Body of pancreas (tissue), 4 donors: ENCODE data around the gene CBX7. TPM values are rescaled to one million over a fixed set of nuclear protein-coding genes. Genes with fewer than 3 reads are reported as not detected.

ENCODE experiments used
- ATAC-seq: fragments of 150-250 bp; one replicate; pipeline ENCODE4 v1.9.1; 2016
- DNase-seq, 4 donors: peaks; one replicate each; pipeline ENCODE4 v3.0.0-alpha.2; 2019
- H3K27ac ChIP-seq, 4 donors: fragments of 200-600 bp; sonication (generic); 1 replicate in 3 of 4; 2 replicates in 1 of 4; pipeline versions ENCODE4 v1.5.1 to v1.6.1; 2016 to 2019; ENCODE audit warnings: mild to moderate bottlenecking in 1 of 4, mixed read lengths in 1 of 4, moderate library complexity in 1 of 4
- H3K27me3 ChIP-seq, 2 donors: fragments of 200-600 bp; sonication (generic); one replicate each; pipeline ENCODE4 v1.6.0; 2016; ENCODE audit warnings: mild to moderate bottlenecking in 1 of 2
- H3K36me3 ChIP-seq, 2 donors: fragments of 200-600 bp; sonication (generic); replicated peaks in 1 of 2; 2 replicates each; pipeline ENCODE4 v1.5.1; 2016; ENCODE audit warnings: low read depth in 2 of 2; ENCODE audit not compliant: insufficient read depth in 1 of 2
- H3K4me1 ChIP-seq: fragments of 200-600 bp; sonication (generic); one replicate; pipeline ENCODE4 v1.6.0; 2016
- H3K4me3 ChIP-seq, 2 donors: fragments of 200-600 bp; sonication (generic); 1 replicate in 1 of 2; 2 replicates in 1 of 2; pipeline ENCODE4 v1.5.1; 2016 to 2019
- H3K9me3 ChIP-seq, 3 donors: fragments of 200-600 bp; sonication (generic); 1 replicate in 2 of 3; 2 replicates in 1 of 3; pipeline ENCODE4 v1.5.1; 2016
- CTCF ChIP-seq, 7 experiments: fragments of 450-650 bp in 4 of 7; fragments of 200-600 bp in 3 of 7; sonication (generic) in 3 of 7; IDR thresholded peaks; one replicate each; pipeline ENCODE4 v1.5.1; 2016 to 2019; ENCODE audit warnings: antibody characterized with exemption in 7 of 7
- POLR2A ChIP-seq, 3 donors: fragments of 450-650 bp; IDR thresholded peaks; one replicate each; pipeline ENCODE4 v1.6.1; 2016; ENCODE audit warnings: antibody characterized with exemption in 3 of 3, mild to moderate bottlenecking in 2 of 3
- WGBS, 2 donors: methylation state at CpG; one replicate each; pipeline ENCODE4 v1.1.5; 2017; 5-methylcytosine and 5-hydroxymethylcytosine counted together
- intact Hi-C: fragments of 100-400 bp; cut with DNase I; formaldehyde crosslinking; loops from one replicate; pipeline ENCODE4 v1.15.1; 2023
- total RNA-seq, 2 donors: library from RNA; depleted of rRNA; stranded (reverse); fragments of >200 nt; gene quantifications; one replicate each; pipeline ENCODE4 v1.1.0, GENCODE V29; 2016

CBX7 gene
- total RNA-seq, 2 donors from 2014 or later: 38.1 to 41.2 TPM

GRCh38 chr22:39181356-39181755 lies 28.9 kb upstream of the CBX7 start:
- no peak for DNase-seq
- no peak overlapping the region for H3K27ac ChIP-seq
- no peaks in the 10 kb centered on the region for H3K27me3 ChIP-seq

GRCh38 chr22:39179841-39180335 lies 27.4 kb upstream of the CBX7 start:
- H3K27ac ChIP-seq: no peak overlapping the region
- no peaks in the 10 kb centered on the region for H3K36me3 ChIP-seq
- no peak overlapping the region for H3K4me3 ChIP-seq
- TF ChIP-seq CTCF (IDR thresholded peaks at IDR 0.05) (no peak), POLR2A (IDR thresholded peaks at IDR 0.05) (no peak)
- ATAC-seq (no peak), DNase-seq (no peak)
- WGBS, 2 donors: 76 to 84% methylated on average over 21 of the region's 21 CpGs
- H3K27me3 ChIP-seq: no peaks in the 10 kb centered on the region
- intact Hi-C loops: no loop called here
- no peaks in the 10 kb centered on the region for H3K9me3 ChIP-seq
- H3K4me1 ChIP-seq: peaks cover 36% of the 10 kb centered on the region

More at GRCh38 chr22:39181356-39181755, 28.9 kb upstream of the CBX7 start:
- H3K4me3 ChIP-seq: no peak overlapping the region
- H3K4me1 ChIP-seq: peaks cover 23% of the 10 kb centered on the region
- H3K36me3 ChIP-seq: no peaks in the 10 kb centered on the region
- no peak for TF ChIP-seq CTCF (IDR thresholded peaks at IDR 0.05)
- no peak for TF ChIP-seq POLR2A (IDR thresholded peaks at IDR 0.05)
- intact Hi-C loops: no loop called here
- no peaks in the 10 kb centered on the region for H3K9me3 ChIP-seq
- 87 to 95% methylated on average over 7 to 8 of the region's 8 CpGs for WGBS, 2 donors
- ATAC-seq: no peak

- Histone ChIP-seq H3K9me3 (no peaks in the 10 kb centered on the region), H3K36me3 (no peaks in the 10 kb centered on the region), H3K27ac (no peak overlapping the region), H3K4me3 (no peak overlapping the region), H3K4me1 (peaks cover 36% of the 10 kb centered on the region), H3K27me3 (no peaks in the 10 kb centered on the region)
- intact Hi-C loops: no loop called here
- TF ChIP-seq CTCF (IDR thresholded peaks at IDR 0.05): no peak
- TF ChIP-seq POLR2A (IDR thresholded peaks at IDR 0.05): no peak
- ATAC-seq: no peak
- no peak for DNase-seq
- WGBS, 2 donors: 83 to 94% methylated on average over 6 of the region's 6 CpGs
These were observed 26.9 kb upstream of the CBX7 start for GRCh38 chr22:39179401-39179827.

GRCh38 chr22:39178206-39179111 lies 26.0 kb upstream of the CBX7 start:
- Histone ChIP-seq H3K9me3 (no peaks in the 10 kb centered on the region), H3K4me3 (no peak overlapping the region), H3K27me3 (no peaks in the 10 kb centered on the region), H3K27ac (peak overlapping the region in 2 of 4 donors; percentile 79 to 81), H3K36me3 (no peaks in the 10 kb centered on the region), H3K4me1 (peaks cover 39% of the 10 kb centered on the region)
- ATAC-seq (no peak), DNase-seq (no peak)
- intact Hi-C loops: no loop called here
- WGBS, 2 donors: 90 to 92% methylated on average over 19 of the region's 19 CpGs
- TF ChIP-seq POLR2A (IDR thresholded peaks at IDR 0.05) (no peak), CTCF (IDR thresholded peaks at IDR 0.05) (no peak)
